ENCODE results near the gene SLC35E1. TPM values are rescaled to one million over a fixed set of nuclear protein-coding genes. Genes with fewer than 3 reads are reported as not detected.

SLC35E1 gene
- total and polyA plus RNA-seq, 2 of the 13 experiments (the other 11 are each of a cell fraction or from before 2014, with no cell fraction given) = 21.2 to 46.5 TPM

DNA sequence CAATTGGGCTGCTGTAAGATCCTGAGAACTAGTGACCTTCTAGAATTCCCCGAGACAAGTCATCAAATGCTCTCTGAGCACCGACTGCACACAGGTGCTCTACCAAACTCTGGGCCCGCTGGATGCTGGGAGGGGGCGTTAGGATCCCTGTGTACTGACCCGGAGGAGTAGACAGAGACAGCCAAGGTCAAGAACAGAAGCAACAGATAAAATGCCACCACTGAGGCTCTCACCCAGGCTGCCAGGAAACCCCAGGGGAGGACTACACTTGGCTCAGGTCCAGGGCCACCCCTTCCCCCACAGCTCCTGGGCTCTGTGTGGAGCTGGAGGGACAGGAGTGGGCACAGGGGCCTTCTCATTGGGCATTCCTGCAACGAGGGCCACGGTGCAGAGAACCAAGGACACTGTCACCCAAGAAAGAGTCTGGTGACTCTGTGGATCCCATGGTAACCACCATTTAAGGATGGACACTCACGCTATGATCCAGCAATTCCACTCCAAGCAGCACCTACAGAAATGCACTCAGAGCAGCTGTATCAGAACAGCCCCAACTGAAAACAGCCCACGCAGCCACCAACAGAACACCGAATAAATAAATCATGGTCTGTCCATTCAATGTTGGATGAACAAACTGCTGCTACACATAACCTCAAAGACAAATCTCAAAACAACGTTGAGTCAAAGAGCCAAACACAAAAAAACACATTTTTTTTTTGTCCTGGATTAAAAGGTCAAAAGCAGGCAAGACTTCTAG, 16.8 kb upstream of the SLC35E1 start:
- in situ Hi-C loops (cut with HindIII; ENCODE audit: extremely low pct_ligation_motif_present, low pct_unique_long_range_greater_than_20kb) = no loop called here
- FAIRE-seq = no peak
- H3K9ac ChIP-seq (ENCODE audit: insufficient read depth, low read depth, low read length) = no peak overlapping the region
- peaks cover 9% of the 10 kb centered on the region for H4K20me1 ChIP-seq (ENCODE audit: insufficient read depth, low read length)
- H3K27me3 ChIP-seq (ENCODE audit: control insufficient read depth in 1 of 2, insufficient read depth in 2 of 2, low read length in 2 of 2) = no peaks in the 10 kb centered on the region
- H3K4me1 ChIP-seq (ENCODE audit: insufficient read depth, low read length) = peaks cover 11% of the 10 kb centered on the region
- TF ChIP-seq, protein P1, sequence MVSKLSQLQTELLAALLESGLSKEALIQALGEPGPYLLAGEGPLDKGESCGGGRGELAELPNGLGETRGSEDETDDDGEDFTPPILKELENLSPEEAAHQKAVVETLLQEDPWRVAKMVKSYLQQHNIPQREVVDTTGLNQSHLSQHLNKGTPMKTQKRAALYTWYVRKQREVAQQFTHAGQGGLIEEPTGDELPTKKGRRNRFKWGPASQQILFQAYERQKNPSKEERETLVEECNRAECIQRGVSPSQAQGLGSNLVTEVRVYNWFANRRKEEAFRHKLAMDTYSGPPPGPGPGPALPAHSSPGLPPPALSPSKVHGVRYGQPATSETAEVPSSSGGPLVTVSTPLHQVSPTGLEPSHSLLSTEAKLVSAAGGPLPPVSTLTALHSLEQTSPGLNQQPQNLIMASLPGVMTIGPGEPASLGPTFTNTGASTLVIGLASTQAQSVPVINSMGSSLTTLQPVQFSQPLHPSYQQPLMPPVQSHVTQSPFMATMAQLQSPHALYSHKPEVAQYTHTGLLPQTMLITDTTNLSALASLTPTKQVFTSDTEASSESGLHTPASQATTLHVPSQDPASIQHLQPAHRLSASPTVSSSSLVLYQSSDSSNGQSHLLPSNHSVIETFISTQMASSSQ (IDR thresholded peaks at IDR 0.05; ENCODE audit: low read depth) = no peak
- TF ChIP-seq, protein P1 (CRISPR knock-in tag; IDR thresholded peaks at IDR 0.05; ENCODE audit: borderline replicate concordance) = no peak
- TF ChIP-seq, protein P2, sequence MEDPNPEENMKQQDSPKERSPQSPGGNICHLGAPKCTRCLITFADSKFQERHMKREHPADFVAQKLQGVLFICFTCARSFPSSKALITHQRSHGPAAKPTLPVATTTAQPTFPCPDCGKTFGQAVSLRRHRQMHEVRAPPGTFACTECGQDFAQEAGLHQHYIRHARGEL (CRISPR knock-in tag; IDR thresholded peaks at IDR 0.05) = no peak
- TF ChIP-seq MED8 (CRISPR knock-in tag; IDR thresholded peaks at IDR 0.05; ENCODE audit: insufficient replicate concordance) (no peak), ZNF616 (CRISPR knock-in tag; IDR thresholded peaks at IDR 0.05; ENCODE audit: low read depth) (no peak), CTCF (CRISPR knock-in tag; IDR thresholded peaks at IDR 0.05) (no peak), MYNN (CRISPR knock-in tag; IDR thresholded peaks at IDR 0.05; ENCODE audit: low read depth) (no peak), ZNF7 (CRISPR knock-in tag; IDR thresholded peaks at IDR 0.05) (no peak)
- peaks cover 86% of the 10 kb centered on the region for H3K79me2 ChIP-seq (ENCODE audit: insufficient read depth, low read length)
- H2AFZ ChIP-seq (ENCODE audit: low read length) = no peak overlapping the region
- H3K4me2 ChIP-seq (ENCODE audit: low read depth, low read length) = no peak overlapping the region
- H3K9me3 ChIP-seq (ENCODE audit: low read length) = no peaks in the 10 kb centered on the region
- no TSS peak for BruUV-seq (replicated peaks)
- 92% methylated on average over 9 of the region's 11 CpGs for WGBS (ENCODE audit: low lambda C conversion rate)
- CTCF ChIA-PET (ENCODE audit: low intra/inter-chr PET ratio, low total read pairs) = no interaction called here
- DNase-seq (ENCODE audit: low spot score) = no peak
- H3K36me3 ChIP-seq (replicated peaks in 1 of 2; ENCODE audit: control insufficient read depth in 1 of 2, insufficient read depth in 2 of 2, low read length in 2 of 2) = 0 out of 5 replicates have a peak, but pooled peaks cover 0 to 4% of the 10 kb centered on the region in 2 experiments
- intact Hi-C loops (cut with micrococcal nuclease; ENCODE audit: unreplicated experiment) = no loop called here
- no peak for ATAC-seq
- H3K4me3 ChIP-seq (replicated peaks in 1 of 3; ENCODE audit: insufficient read depth in 1 of 3, low read depth in 2 of 3, low read length in 3 of 3) = no peak overlapping the region
- POLR2A ChIA-PET = no interaction called here
- no peak overlapping the region for H3K27ac ChIP-seq (ENCODE audit: extremely low read length, insufficient read depth, low read length)

Measured in HepG2 (cell line).